ENCODE measurements around the gene LRGUK. TPM values are rescaled to one million over a fixed set of nuclear protein-coding genes. Genes with fewer than 3 reads are reported as not detected.

Gene LRGUK
- total RNA-seq, 1 experiment from 2014 or later = 1.0 TPM

DNA sequence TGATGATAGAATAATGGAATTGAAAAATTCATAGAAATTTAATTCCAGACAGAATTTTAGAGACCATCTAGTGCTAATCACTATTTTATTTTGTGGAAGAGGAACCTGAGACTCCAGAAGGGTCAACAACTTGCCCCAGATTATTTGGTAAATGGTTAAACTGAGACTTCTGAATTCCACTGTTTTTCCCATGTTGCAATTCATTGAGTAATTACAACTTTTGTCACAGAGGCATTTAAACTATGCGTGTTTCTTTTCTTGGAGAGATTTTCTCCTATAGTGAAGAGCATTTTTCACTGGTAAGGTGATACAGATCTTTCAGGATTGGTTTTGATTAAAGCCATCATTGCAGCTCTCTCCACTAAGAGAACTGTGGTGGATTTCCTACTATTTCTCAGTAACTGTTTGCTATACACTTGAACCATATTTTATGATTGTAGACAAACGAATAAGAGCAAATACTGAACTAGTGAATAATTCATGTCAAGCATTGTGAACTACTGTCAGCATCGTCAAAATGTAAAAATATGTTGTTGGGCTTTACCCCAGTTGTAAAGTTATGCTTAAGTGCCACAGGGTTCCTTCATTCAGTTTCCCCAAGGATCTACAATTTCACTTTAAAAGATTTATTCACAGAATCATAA, 26.5 kb downstream of the LRGUK start:
- no peak for ATAC-seq
- no peaks in the 10 kb centered on the region for H3F3A ChIP-seq (ENCODE audit: low read length, unreplicated experiment)
- no peaks in the 10 kb centered on the region for H3K36me3 ChIP-seq (ENCODE audit: low read depth, low read length)
- H3K4me1 ChIP-seq (ENCODE audit: insufficient read depth, low read length) = no peaks in the 10 kb centered on the region
- no TSS peak for BruUV-seq (replicated peaks)
- no peak overlapping the region for H3K27ac ChIP-seq (ENCODE audit: low read length)
- CTCF ChIA-PET = no interaction called here
- no peak overlapping the region for H3K9ac ChIP-seq (ENCODE audit: low read length)
- intact Hi-C loops (cut with micrococcal nuclease) = no loop called here
- no peak for TF ChIP-seq EZH2 (IDR thresholded peaks at IDR 0.05; ENCODE audit: low read length, unreplicated experiment)
- TF ChIP-seq EZH2phosphoT487 (IDR thresholded peaks at IDR 0.05; ENCODE audit: borderline replicate concordance, low read length) = no peak
- TF ChIP-seq, protein P1, sequence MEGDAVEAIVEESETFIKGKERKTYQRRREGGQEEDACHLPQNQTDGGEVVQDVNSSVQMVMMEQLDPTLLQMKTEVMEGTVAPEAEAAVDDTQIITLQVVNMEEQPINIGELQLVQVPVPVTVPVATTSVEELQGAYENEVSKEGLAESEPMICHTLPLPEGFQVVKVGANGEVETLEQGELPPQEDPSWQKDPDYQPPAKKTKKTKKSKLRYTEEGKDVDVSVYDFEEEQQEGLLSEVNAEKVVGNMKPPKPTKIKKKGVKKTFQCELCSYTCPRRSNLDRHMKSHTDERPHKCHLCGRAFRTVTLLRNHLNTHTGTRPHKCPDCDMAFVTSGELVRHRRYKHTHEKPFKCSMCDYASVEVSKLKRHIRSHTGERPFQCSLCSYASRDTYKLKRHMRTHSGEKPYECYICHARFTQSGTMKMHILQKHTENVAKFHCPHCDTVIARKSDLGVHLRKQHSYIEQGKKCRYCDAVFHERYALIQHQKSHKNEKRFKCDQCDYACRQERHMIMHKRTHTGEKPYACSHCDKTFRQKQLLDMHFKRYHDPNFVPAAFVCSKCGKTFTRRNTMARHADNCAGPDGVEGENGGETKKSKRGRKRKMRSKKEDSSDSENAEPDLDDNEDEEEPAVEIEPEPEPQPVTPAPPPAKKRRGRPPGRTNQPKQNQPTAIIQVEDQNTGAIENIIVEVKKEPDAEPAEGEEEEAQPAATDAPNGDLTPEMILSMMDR (conservative IDR thresholded peaks at IDR 0.05; ENCODE audit: low read depth, low read length) = no peak
- H3K4me3 ChIP-seq (ENCODE audit: low read length) = no peak overlapping the region
- H3K27me3 ChIP-seq (ENCODE audit: low read length) = no peaks in the 10 kb centered on the region
- H3K9me3 ChIP-seq (ENCODE audit: low read length) = no peaks in the 10 kb centered on the region
- H3K4me2 ChIP-seq (ENCODE audit: low read length) = no peak overlapping the region
- no peaks in the 10 kb centered on the region for H3K9me2 ChIP-seq (replicated peaks; ENCODE audit: low read length)
- H3K79me2 ChIP-seq (ENCODE audit: low read length) = no peaks in the 10 kb centered on the region
- H4K20me1 ChIP-seq (ENCODE audit: low read length) = no peaks in the 10 kb centered on the region
- POLR2A ChIA-PET (ENCODE audit: unreplicated experiment) = interaction anchor here (0.6 kb wide), 1 partner anchor 922 kb away, joined by 3 read pairs; no protein-coding TSS in a partner anchor
- H2AFZ ChIP-seq (ENCODE audit: low read length) = no peak overlapping the region
- DNase-seq = no peak

DNA sequence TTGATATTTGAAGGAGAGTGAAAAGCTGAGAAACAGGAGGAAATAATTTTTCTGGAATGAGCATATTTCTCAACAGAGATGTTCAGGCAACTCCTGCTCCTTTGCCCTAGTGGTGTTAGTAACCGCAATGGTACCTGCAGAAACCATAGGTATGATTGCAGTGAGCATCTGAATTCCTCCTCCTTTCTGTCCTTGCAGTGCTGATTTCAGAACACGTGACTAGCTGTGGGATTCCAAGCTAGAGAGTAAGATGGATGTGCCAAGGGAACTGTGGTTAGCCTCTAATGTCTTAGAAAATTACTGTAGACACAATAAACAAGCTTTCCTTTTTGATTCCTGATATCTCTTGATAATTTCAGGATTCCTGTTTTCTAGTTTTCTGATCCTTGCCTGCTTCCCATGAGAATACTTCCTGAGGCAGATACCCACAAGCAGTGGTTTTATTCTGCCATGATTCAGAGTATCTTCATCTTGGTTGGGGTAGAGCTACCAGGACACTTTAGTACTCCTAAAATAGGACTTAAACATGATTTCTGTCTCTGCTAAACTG, 27.5 kb downstream of the LRGUK start:
- H4K20me1 ChIP-seq (ENCODE audit: low read length) = no peaks in the 10 kb centered on the region
- no peak overlapping the region for H3K4me3 ChIP-seq (ENCODE audit: low read length)
- H3K4me1 ChIP-seq (ENCODE audit: insufficient read depth, low read length) = no peaks in the 10 kb centered on the region
- ATAC-seq = no peak
- intact Hi-C loops (cut with micrococcal nuclease) = no loop called here
- no peaks in the 10 kb centered on the region for H3K9me3 ChIP-seq (ENCODE audit: low read length)
- no peak overlapping the region for H3K9ac ChIP-seq (ENCODE audit: low read length)
- no peaks in the 10 kb centered on the region for H3K9me2 ChIP-seq (replicated peaks; ENCODE audit: low read length)
- no TSS peak for BruUV-seq (replicated peaks)
- no peak overlapping the region for H3K4me2 ChIP-seq (ENCODE audit: low read length)
- no peak for DNase-seq
- H3K36me3 ChIP-seq (ENCODE audit: low read depth, low read length) = no peaks in the 10 kb centered on the region
- no peak overlapping the region for H2AFZ ChIP-seq (ENCODE audit: low read length)
- POLR2A ChIA-PET (ENCODE audit: unreplicated experiment) = no interaction called here
- TF ChIP-seq EZH2phosphoT487 (IDR thresholded peaks at IDR 0.05; ENCODE audit: borderline replicate concordance, low read length) = no peak
- TF ChIP-seq EZH2 (IDR thresholded peaks at IDR 0.05; ENCODE audit: low read length, unreplicated experiment) = no peak
- TF ChIP-seq, protein P1 (conservative IDR thresholded peaks at IDR 0.05; ENCODE audit: low read depth, low read length) = no peak
- H3K79me2 ChIP-seq (ENCODE audit: low read length) = no peaks in the 10 kb centered on the region
- no peaks in the 10 kb centered on the region for H3K27me3 ChIP-seq (ENCODE audit: low read length)
- CTCF ChIA-PET = no interaction called here
- no peak overlapping the region for H3K27ac ChIP-seq (ENCODE audit: low read length)
- H3F3A ChIP-seq (ENCODE audit: low read length, unreplicated experiment) = no peaks in the 10 kb centered on the region

DNA sequence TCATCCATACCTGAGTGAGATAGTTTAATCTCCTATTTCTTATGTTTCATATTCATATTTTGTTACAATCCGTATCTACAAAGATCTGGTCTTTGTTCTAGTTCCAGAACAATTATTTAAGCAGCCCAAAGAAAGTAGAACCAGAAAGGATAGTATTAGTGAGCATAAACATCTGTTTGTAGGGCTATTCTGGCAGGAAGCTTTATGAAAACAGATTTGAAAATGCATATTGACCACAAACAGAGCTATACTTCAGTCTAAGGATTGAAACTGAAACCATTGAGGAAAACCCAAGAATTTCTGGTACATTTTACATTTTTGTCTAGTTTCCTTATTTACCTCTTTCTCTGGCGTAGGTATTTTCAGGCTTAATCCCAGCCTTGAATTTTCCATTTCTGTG, 28.1 kb downstream of the LRGUK start:
- DNase-seq = no peak
- Histone ChIP-seq H3K4me3 (ENCODE audit: low read length) (no peak overlapping the region), H3K4me2 (ENCODE audit: low read length) (no peak overlapping the region), H3F3A (ENCODE audit: low read length, unreplicated experiment) (no peaks in the 10 kb centered on the region), H4K20me1 (ENCODE audit: low read length) (no peaks in the 10 kb centered on the region), H3K36me3 (ENCODE audit: low read depth, low read length) (no peaks in the 10 kb centered on the region), H3K79me2 (ENCODE audit: low read length) (no peaks in the 10 kb centered on the region), H3K27me3 (ENCODE audit: low read length) (no peaks in the 10 kb centered on the region), H3K9me2 (replicated peaks; ENCODE audit: low read length) (no peaks in the 10 kb centered on the region), H3K9me3 (ENCODE audit: low read length) (no peaks in the 10 kb centered on the region), H3K4me1 (ENCODE audit: insufficient read depth, low read length) (no peaks in the 10 kb centered on the region), H3K27ac (ENCODE audit: low read length) (no peak overlapping the region), H3K9ac (ENCODE audit: low read length) (no peak overlapping the region), H2AFZ (ENCODE audit: low read length) (no peak overlapping the region)
- no peak for ATAC-seq
- no TSS peak for BruUV-seq (replicated peaks)
- CTCF ChIA-PET = no interaction called here
- TF ChIP-seq EZH2 (IDR thresholded peaks at IDR 0.05; ENCODE audit: low read length, unreplicated experiment) (no peak), EZH2phosphoT487 (IDR thresholded peaks at IDR 0.05; ENCODE audit: borderline replicate concordance, low read length) (no peak)
- TF ChIP-seq, protein P1 (conservative IDR thresholded peaks at IDR 0.05; ENCODE audit: low read depth, low read length) = no peak
- intact Hi-C loops (cut with micrococcal nuclease) = no loop called here
- POLR2A ChIA-PET (ENCODE audit: unreplicated experiment) = no interaction called here
